Activated B cell treated with CpG ODN at 0.5 μM for 24 hours (primary cell): ENCODE results near the gene HMCN1. TPM values are rescaled to one million over a fixed set of nuclear protein-coding genes. Genes with fewer than 3 reads are reported as not detected.
"Not testable (repeated sequence)": the region's sequence is repeated elsewhere in the genome, so short reads cannot be mapped to it uniquely, and the experiment has no call there.

Experiments
- ATAC-seq: fragments of 200-7000 bp; cut with Tn5 transposase; one replicate; pipeline ENCODE4 v1.10.0; 2021; ENCODE audit warnings: low read depth, mild to moderate bottlenecking, moderate library complexity
- CTCF ChIA-PET: fragments of 350-600 bp; sonication (Branson Sonifier 250); formaldehyde crosslinking; loops from one replicate; lab custom pipeline; 2021; ENCODE audit warnings: antibody characterized with exemption; lab: Charles Lee
- POLR2A ChIA-PET: fragments of 350-600 bp; sonication (Branson Sonifier 250); formaldehyde crosslinking; loops from one replicate; lab custom pipeline; 2021; ENCODE audit warnings: antibody characterized with exemption; lab: Charles Lee
- DNase-seq: peaks from one replicate; pipeline ENCODE4 v3.0.0; 2022
- H3K27ac Mint-ChIP-seq: one replicate; pipeline ENCODE4 v1.8.0; 2020; ENCODE audit warnings: mixed read lengths
- H3K27me3 Mint-ChIP-seq: one replicate; pipeline ENCODE4 v1.8.0; 2021; ENCODE audit warnings: mixed read lengths
- H3K36me3 Mint-ChIP-seq: one replicate; pipeline ENCODE4 v1.8.0; 2021; ENCODE audit warnings: low read depth, mixed read lengths
- H3K4me1 Mint-ChIP-seq: one replicate; pipeline ENCODE4 v1.8.0; 2021; ENCODE audit warnings: mixed read lengths
- H3K4me3 Mint-ChIP-seq: one replicate; pipeline ENCODE4 v1.8.0; 2020; ENCODE audit warnings: mild to moderate bottlenecking, mixed read lengths
- H3K9me3 Mint-ChIP-seq: one replicate; pipeline ENCODE4 v1.8.0; 2020; ENCODE audit warnings: mixed read lengths
- intact Hi-C: fragments of 100-400 bp; cut with micrococcal nuclease; formaldehyde crosslinking; loops from one replicate; pipeline ENCODE4 v1.15.1; 2024
- total RNA-seq: library from RNA; stranded (reverse); gene quantifications from 2 replicates; pipeline ENCODE4 v1.2.3, GENCODE V29; 2022
- TF ChIP-seq, protein P1 (sequence below): fragments of 200-600 bp; IDR thresholded peaks from one replicate; pipeline ENCODE4 v1.8.0; 2022; ENCODE audit warnings: antibody characterized with exemption, mild to moderate bottlenecking

The HMCN1 gene
- total RNA-seq, 1 donor from 2014 or later = 0.27 TPM

DNA sequence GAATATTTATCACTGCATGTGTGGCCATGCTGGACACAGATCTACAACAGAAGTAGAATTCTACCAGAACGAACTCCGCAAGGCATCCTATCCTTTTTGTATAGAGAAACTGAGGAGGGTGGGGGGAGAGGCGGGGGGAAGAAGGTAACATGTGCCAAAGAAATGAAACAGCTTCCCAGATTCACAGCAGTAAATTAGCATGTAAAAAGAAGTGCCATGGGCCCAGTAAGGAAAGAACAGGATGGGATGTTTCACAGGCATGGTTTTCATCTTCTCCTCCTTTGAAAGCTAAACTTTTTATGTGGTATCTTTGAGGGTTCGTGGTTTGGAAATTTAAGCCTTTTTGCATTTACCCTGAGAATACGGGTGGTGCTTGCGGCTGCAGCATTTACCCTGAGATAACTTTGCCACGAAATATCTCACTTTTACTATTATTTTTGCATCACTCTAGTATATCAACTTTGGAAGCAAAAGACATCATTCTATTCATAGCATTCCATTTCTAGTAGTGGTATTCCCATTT lies 471.9 kb downstream of the HMCN1 start:
- ChIA-PET CTCF (no interaction called here), POLR2A (no interaction called here)
- Mint-ChIP-seq H3K27me3 (no peaks in the 10 kb centered on the region), H3K9me3 (no peaks in the 10 kb centered on the region), H3K36me3 (no peaks in the 10 kb centered on the region), H3K27ac (no peak overlapping the region), H3K4me1 (no peaks in the 10 kb centered on the region), H3K4me3 (no peak overlapping the region)
- DNase-seq (no peak), ATAC-seq (no peak)
- TF ChIP-seq, protein P1, sequence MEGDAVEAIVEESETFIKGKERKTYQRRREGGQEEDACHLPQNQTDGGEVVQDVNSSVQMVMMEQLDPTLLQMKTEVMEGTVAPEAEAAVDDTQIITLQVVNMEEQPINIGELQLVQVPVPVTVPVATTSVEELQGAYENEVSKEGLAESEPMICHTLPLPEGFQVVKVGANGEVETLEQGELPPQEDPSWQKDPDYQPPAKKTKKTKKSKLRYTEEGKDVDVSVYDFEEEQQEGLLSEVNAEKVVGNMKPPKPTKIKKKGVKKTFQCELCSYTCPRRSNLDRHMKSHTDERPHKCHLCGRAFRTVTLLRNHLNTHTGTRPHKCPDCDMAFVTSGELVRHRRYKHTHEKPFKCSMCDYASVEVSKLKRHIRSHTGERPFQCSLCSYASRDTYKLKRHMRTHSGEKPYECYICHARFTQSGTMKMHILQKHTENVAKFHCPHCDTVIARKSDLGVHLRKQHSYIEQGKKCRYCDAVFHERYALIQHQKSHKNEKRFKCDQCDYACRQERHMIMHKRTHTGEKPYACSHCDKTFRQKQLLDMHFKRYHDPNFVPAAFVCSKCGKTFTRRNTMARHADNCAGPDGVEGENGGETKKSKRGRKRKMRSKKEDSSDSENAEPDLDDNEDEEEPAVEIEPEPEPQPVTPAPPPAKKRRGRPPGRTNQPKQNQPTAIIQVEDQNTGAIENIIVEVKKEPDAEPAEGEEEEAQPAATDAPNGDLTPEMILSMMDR = no peak
- intact Hi-C loops = no loop called here

DNA sequence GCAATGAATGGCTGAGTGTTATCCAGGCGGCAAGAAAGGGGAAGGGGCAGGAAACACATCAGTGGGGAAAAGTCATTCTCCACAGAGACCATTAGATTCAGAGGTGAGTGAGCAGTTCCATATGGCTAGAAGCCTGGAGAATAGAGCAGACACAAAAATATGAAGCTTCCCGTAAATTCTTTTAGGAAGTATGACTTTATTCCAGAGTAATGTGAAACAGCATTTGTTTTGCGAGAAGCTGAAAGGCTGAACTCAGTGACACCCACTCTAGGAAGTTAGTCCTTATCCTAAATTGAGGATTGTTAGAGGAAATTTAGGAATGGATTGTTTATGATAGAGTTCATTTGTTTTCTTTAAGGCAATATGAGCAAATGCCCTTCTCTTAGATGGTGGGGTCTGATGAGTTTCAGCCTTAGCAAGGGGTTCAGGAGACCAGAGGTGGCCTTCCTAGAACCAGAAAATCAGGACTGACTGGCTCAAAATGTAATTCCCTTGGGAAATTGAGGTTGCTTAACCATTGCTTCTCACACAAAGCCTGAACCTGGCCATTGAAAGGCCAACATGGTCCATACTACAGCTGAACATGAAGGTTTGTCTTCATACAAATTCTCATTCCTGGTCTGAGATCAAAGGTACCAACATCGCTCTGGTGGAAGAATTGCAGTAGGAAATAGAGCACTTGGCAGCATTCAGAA lies 473.3 kb downstream of the HMCN1 start:
- no peak for DNase-seq
- TF ChIP-seq, protein P1 = no peak
- H3K9me3 Mint-ChIP-seq = no peaks in the 10 kb centered on the region
- no peak overlapping the region for H3K4me3 Mint-ChIP-seq
- intact Hi-C loops = no loop called here
- no peaks in the 10 kb centered on the region for H3K27me3 Mint-ChIP-seq
- ATAC-seq = no peak
- no peaks in the 10 kb centered on the region for H3K36me3 Mint-ChIP-seq
- no peak overlapping the region for H3K27ac Mint-ChIP-seq
- H3K4me1 Mint-ChIP-seq = no peaks in the 10 kb centered on the region
- ChIA-PET CTCF (interaction anchor here (0.8 kb wide), 1 partner anchor 582 kb away, joined by 3 read pairs; no protein-coding TSS in a partner anchor), POLR2A (no interaction called here)

DNA sequence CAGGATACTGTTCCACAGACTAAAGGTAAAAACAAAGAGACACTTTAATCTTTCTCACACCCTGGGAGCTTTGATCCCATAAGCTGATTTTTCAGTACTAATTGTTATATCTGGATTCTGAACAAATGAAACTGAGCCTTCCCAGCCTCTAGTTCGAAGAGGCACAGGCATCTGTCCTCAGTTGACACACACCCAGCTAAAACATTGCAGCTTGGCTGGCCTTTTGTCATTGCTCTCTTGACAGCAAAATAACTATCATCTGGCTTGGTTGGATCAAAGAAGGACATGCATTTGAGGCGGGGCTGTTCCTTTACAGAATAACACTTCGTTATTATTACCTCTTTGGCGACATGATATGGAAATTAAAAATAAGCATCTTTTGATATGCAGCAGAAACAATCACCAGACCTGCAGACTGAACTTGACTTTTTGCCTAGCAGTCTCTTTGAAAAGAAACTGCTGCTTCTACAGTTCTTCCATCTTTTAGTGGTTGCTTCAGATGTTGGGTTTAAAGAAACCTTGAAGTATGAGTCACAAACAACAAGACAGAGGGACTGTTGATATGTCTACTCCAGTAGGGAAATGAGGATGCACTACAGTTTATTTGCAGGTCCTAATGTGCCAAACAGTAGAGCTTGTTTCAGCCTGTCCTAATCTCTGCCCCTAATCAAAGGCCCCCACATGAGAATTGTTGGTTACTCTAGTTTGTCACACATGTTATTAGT lies 474.4 kb downstream of the HMCN1 start:
- DNase-seq (no peak), ATAC-seq (no peak)
- CTCF ChIA-PET = no interaction called here
- Mint-ChIP-seq H3K9me3 (no peaks in the 10 kb centered on the region), H3K4me1 (no peaks in the 10 kb centered on the region), H3K4me3 (no peak overlapping the region), H3K27ac (no peak overlapping the region), H3K36me3 (no peaks in the 10 kb centered on the region), H3K27me3 (no peaks in the 10 kb centered on the region)
- TF ChIP-seq, protein P1 = no peak
- POLR2A ChIA-PET = no interaction called here
- intact Hi-C loops = no loop called here

DNA sequence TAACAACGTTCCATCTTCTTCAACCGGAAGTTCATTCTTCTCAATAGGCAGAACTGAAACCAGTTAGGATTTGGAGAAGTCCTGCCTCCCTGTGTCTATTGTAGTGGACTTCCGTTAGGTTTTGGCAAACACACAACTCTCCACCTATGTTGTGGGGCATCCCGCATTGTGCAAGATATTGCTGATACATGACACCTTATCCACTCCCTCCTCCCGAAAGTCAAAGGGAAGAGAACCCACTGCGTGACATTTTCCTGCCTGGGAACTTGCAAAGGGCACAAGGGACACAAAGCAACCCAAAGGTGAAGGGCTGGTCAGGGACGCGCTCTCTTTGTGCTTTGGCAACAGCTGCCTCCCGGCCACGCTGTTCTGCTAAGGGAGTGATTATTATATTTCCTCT lies 476.1 kb downstream of the HMCN1 start:
- DNase-seq (no peak), ATAC-seq (no peak)
- no peaks in the 10 kb centered on the region for H3K27me3 Mint-ChIP-seq
- TF ChIP-seq, protein P1 = no peak
- intact Hi-C loops = no loop called here
- H3K4me1 Mint-ChIP-seq = no peaks in the 10 kb centered on the region
- POLR2A ChIA-PET = no interaction called here
- CTCF ChIA-PET = no interaction called here
- H3K4me3 Mint-ChIP-seq = no peak overlapping the region
- no peaks in the 10 kb centered on the region for H3K36me3 Mint-ChIP-seq
- H3K9me3 Mint-ChIP-seq = no peaks in the 10 kb centered on the region
- H3K27ac Mint-ChIP-seq = no peak overlapping the region

DNA sequence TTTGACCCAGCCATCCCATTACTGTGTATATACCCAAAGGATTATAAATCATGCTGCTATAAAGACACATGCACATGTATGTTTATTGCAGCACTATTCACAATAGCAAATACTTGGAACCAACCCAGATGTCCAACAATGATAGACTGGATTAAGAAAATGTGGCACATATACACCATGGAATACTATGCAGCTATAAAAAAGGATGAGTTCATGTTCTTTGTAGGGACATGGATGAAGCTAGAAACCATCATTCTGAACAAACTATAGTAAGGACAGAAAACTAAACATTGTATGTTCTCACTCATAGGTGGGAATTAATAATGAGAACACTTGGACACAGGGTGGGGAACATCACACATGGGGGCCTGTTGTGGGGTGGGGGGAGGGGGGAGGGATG lies 477.4 kb downstream of the HMCN1 start:
- H3K4me3 Mint-ChIP-seq, H3K36me3 Mint-ChIP-seq, H3K9me3 Mint-ChIP-seq, H3K27me3 Mint-ChIP-seq, H3K27ac Mint-ChIP-seq, DNase-seq, H3K4me1 Mint-ChIP-seq, POLR2A ChIA-PET, intact Hi-C loops, ATAC-seq, CTCF ChIA-PET: not testable (repeated sequence)
